HepG2 (cell line): ENCODE measurements around the gene EIF2S2. TPM values are rescaled to one million over a fixed set of nuclear protein-coding genes. Genes with fewer than 3 reads are reported as not detected.

Experiments
- ATRX ChIP-seq: sonication (generic); formaldehyde crosslinking; IDR thresholded peaks from 2 replicates; pipeline ENCODE4 v1.4.0; 2020; ENCODE audit warnings: missing genetic modification reagents, borderline replicate concordance
- EEA1 ChIP-seq: sonication (generic); formaldehyde crosslinking; IDR thresholded peaks from 2 replicates; pipeline ENCODE4 v1.5.1; 2020; ENCODE audit warnings: mild to moderate bottlenecking, missing genetic modification reagents, borderline replicate concordance
- FOXJ3 ChIP-seq: sonication (generic); formaldehyde crosslinking; IDR thresholded peaks from 2 replicates; pipeline ENCODE4 v1.4.0; 2020; ENCODE audit warnings: missing genetic modification reagents, mild to moderate bottlenecking, borderline replicate concordance
- GATA4 ChIP-seq: sonication (generic); IDR thresholded peaks from 2 replicates; pipeline ENCODE4 v1.6.1; 2016; ENCODE audit warnings: antibody characterized with exemption, low read depth, borderline replicate concordance
- HNRNPLL ChIP-seq: fragments of 200-400 bp; formaldehyde crosslinking; IDR thresholded peaks from 2 replicates; pipeline ENCODE4 v1.6.1; 2017; ENCODE audit warnings: mild to moderate bottlenecking, low read depth, low read length; ENCODE audit not compliant: poor library complexity, severe bottlenecking
- NBN ChIP-seq: fragments of 450-650 bp; conservative IDR thresholded peaks from 2 replicates; pipeline ENCODE4 v1.6.1; 2017
- PRDM15 ChIP-seq: sonication (generic); formaldehyde crosslinking; IDR thresholded peaks from 2 replicates; pipeline ENCODE4 v1.4.0; 2020; ENCODE audit warnings: missing genetic modification reagents
- SALL2 ChIP-seq: sonication (generic); formaldehyde crosslinking; IDR thresholded peaks from 2 replicates; pipeline ENCODE4 v1.8.1; 2023; ENCODE audit warnings: mild to moderate bottlenecking, missing genetic modification reagents, inconsistent platforms
- TP53 ChIP-seq: sonication (generic); formaldehyde crosslinking; conservative IDR thresholded peaks from 2 replicates; pipeline ENCODE4 v1.4.0; 2020; ENCODE audit warnings: missing genetic modification reagents
- U2AF2 ChIP-seq: fragments of 200-400 bp; formaldehyde crosslinking; IDR thresholded peaks from 2 replicates; pipeline ENCODE4 v1.6.1; 2017; ENCODE audit warnings: low read depth, mild to moderate bottlenecking, low read length
- ZBTB49 ChIP-seq: sonication (generic); formaldehyde crosslinking; IDR thresholded peaks from 2 replicates; pipeline ENCODE4 v1.4.0; 2020; ENCODE audit warnings: missing genetic modification reagents, borderline replicate concordance
- ZNF256 ChIP-seq: sonication (generic); formaldehyde crosslinking; conservative IDR thresholded peaks from 2 replicates; pipeline ENCODE4 v1.4.0; 2020; ENCODE audit warnings: missing genetic modification reagents
- ZNF501 ChIP-seq: sonication (generic); formaldehyde crosslinking; IDR thresholded peaks from 2 replicates; pipeline ENCODE4 v1.5.1; 2020; ENCODE audit warnings: mild to moderate bottlenecking, moderate library complexity, missing genetic modification reagents
- ZNF567 ChIP-seq: sonication (generic); formaldehyde crosslinking; IDR thresholded peaks from 2 replicates; pipeline ENCODE4 v1.8.1; 2023; ENCODE audit warnings: mild to moderate bottlenecking, missing genetic modification reagents, borderline replicate concordance
- ZNF687 ChIP-seq: sonication (generic); formaldehyde crosslinking; IDR thresholded peaks from 2 replicates; pipeline ENCODE4 v1.5.1; 2020; ENCODE audit warnings: mild to moderate bottlenecking, missing genetic modification reagents, moderate library complexity
- polyA plus RNA-seq, 8 experiments: library from polyadenylated mRNA; depleted of rRNA in 3 of 8; stranded (reverse) in 7 of 8; unstranded in 1 of 8; fragments of >200 nt; fragmentation: Illumina TruSeq in 4 of 8; extraction: Trizol in 4 of 8; gene quantifications; 2 replicates each; pipeline versions ENCODE4 v1.2.1 to v1.2.3, GENCODE V29; 2011 to 2016; ENCODE audit warnings: low read depth in 4 of 8, missing spikeins in 1 of 8, mixed read lengths in 1 of 8; ENCODE audit not compliant: insufficient read depth in 1 of 8
- total RNA-seq, 5 experiments: library from RNA; depleted of rRNA; stranded (reverse); fragments of >200 nt; fragmentation: Illumina TruSeq; extraction: Trizol; gene quantifications; 2 replicates each; pipeline ENCODE4 v1.2.3, GENCODE V29; 2016; ENCODE audit warnings: low read depth in 1 of 5
- TF ChIP-seq, protein P1 (sequence below): sonication (generic); formaldehyde crosslinking; IDR thresholded peaks from 2 replicates; pipeline ENCODE4 v1.5.0; 2020; ENCODE audit warnings: missing genetic modification reagents

Gene EIF2S2
- total and polyA plus RNA-seq, 2 of the 13 experiments (the other 11 are each of a cell fraction or from before 2014, with no cell fraction given), result 126 to 213 TPM

GRCh38 chr20:34129518-34130162, 17.6 kb upstream of the EIF2S2 start (continued):
- TF ChIP-seq PRDM15 (CRISPR knock-in tag) (no peak), NBN (no peak), HNRNPLL (no peak), ZNF256 (no peak), EEA1 (CRISPR knock-in tag) (no peak), ZNF501 (CRISPR knock-in tag) (0 out of 2 replicates have a peak, but pooled peaks have one; percentile 33), ZNF567 (CRISPR knock-in tag) (0 out of 2 replicates have a peak, but pooled peaks have one; percentile 55), FOXJ3 (CRISPR knock-in tag) (no peak), ATRX (no peak), ZBTB49 (CRISPR knock-in tag) (no peak), TP53 (CRISPR knock-in tag) (no peak), U2AF2 (no peak), GATA4 (no peak), ZNF687 (no peak), SALL2 (no peak)
- TF ChIP-seq, protein P1, sequence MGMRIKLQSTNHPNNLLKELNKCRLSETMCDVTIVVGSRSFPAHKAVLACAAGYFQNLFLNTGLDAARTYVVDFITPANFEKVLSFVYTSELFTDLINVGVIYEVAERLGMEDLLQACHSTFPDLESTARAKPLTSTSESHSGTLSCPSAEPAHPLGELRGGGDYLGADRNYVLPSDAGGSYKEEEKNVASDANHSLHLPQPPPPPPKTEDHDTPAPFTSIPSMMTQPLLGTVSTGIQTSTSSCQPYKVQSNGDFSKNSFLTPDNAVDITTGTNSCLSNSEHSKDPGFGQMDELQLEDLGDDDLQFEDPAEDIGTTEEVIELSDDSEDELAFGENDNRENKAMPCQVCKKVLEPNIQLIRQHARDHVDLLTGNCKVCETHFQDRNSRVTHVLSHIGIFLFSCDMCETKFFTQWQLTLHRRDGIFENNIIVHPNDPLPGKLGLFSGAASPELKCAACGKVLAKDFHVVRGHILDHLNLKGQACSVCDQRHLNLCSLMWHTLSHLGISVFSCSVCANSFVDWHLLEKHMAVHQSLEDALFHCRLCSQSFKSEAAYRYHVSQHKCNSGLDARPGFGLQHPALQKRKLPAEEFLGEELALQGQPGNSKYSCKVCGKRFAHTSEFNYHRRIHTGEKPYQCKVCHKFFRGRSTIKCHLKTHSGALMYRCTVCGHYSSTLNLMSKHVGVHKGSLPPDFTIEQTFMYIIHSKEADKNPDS (CRISPR knock-in tag), result no peak
